ENCODE measurements around the gene SRI. TPM values are rescaled to one million over a fixed set of nuclear protein-coding genes. Genes with fewer than 3 reads are reported as not detected.

Gene SRI
- polyA plus RNA-seq, 1 donor (not counting 4 experiments of a cell fraction or from before 2014, with no cell fraction given), result 206 TPM

- Histone ChIP-seq H3K4me3 (ENCODE audit: control insufficient read depth in 2 of 3, extremely low read depth in 1 of 3, insufficient read depth in 2 of 3, low read depth in 1 of 3, low read length in 3 of 3) (no peak overlapping the region), H3K36me3 (ENCODE audit: control insufficient read depth in 2 of 2, extremely low read depth in 1 of 2, insufficient read depth in 2 of 2, low read length in 2 of 2) (peaks cover 22 to 27% of the 10 kb centered on the region in 2 experiments), H3K27me3 (ENCODE audit: control insufficient read depth, extremely low read depth, insufficient read depth, low read length) (no peaks in the 10 kb centered on the region), H3K4me1 (ENCODE audit: control insufficient read depth, extremely low read depth, insufficient read depth, low read length) (no peaks in the 10 kb centered on the region), H3K27ac (ENCODE audit: control insufficient read depth, insufficient read depth, low read length) (no peak overlapping the region), H4K20me1 (ENCODE audit: control insufficient read depth, extremely low read depth, insufficient read depth, low read length) (no peaks in the 10 kb centered on the region), H3K4me2 (ENCODE audit: control insufficient read depth, extremely low read depth, insufficient read depth, low read depth, low read length) (no peak overlapping the region), H3K9me1 (ENCODE audit: control insufficient read depth, extremely low read depth, insufficient read depth, low read length) (no peaks in the 10 kb centered on the region), H3K9me3 (ENCODE audit: control insufficient read depth, low read depth, low read length) (no peaks in the 10 kb centered on the region), H2AFZ (ENCODE audit: control insufficient read depth, low read length) (no peak overlapping the region), H3K9ac (ENCODE audit: control insufficient read depth, extremely low read depth, insufficient read depth, low read length) (no peak overlapping the region), H3K79me2 (ENCODE audit: control insufficient read depth, insufficient read depth, low read length) (peaks cover 8% of the 10 kb centered on the region)
- dilution Hi-C loops (cut with MboI; ENCODE audit: extremely low pct_ligation_motif_present, low sequenced_read_pairs), result no loop called here
- DNase-seq (ENCODE audit: low read depth, low spot score) (no peak), FAIRE-seq (no peak)
- TF ChIP-seq EZH2 (IDR thresholded peaks at IDR 0.05; ENCODE audit: low read length), result no peak
- no peak for TF ChIP-seq CTCF (optimal IDR thresholded peaks at IDR 0.05 in 1 of 3, IDR thresholded peaks at IDR 0.05 in 1 of 3, conservative IDR thresholded peaks at IDR 0.05 in 1 of 3; ENCODE audit: extremely low read depth in 1 of 3, insufficient read depth in 2 of 3, low read length in 3 of 3)
These were observed 11.3 kb downstream of the SRI start for GRCh38 chr7:88208521-88208920.

DNA sequence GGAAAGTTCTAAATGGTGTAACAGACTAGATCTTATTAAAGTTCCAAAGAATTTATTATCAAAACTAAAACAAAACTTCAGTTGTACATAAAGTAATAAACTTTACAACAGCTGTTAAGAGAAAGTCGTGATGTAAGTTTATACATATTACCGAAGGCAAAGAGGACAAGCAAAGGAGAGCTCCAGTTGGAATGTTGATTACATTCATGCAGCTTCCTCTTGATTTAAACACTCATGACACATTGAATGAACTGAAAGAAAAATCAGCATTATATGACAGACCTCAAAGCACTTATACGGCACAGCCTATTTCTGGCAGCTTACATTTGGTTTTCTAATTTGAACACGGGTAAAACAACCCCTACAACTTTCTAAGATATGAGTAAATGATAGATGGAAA, 13.6 kb downstream of the SRI start:
- DNase-seq (ENCODE audit: low read depth, low spot score) (no peak), FAIRE-seq (no peak)
- no peaks in the 10 kb centered on the region for H3K79me2 ChIP-seq (ENCODE audit: control insufficient read depth, insufficient read depth, low read length)
- H2AFZ ChIP-seq (ENCODE audit: control insufficient read depth, low read length), result no peak overlapping the region
- peaks cover 15 to 24% of the 10 kb centered on the region in 2 experiments for H3K36me3 ChIP-seq (ENCODE audit: control insufficient read depth in 2 of 2, extremely low read depth in 1 of 2, insufficient read depth in 2 of 2, low read length in 2 of 2)
- no peak overlapping the region for H3K27ac ChIP-seq (ENCODE audit: control insufficient read depth, insufficient read depth, low read length)
- no peaks in the 10 kb centered on the region for H3K27me3 ChIP-seq (ENCODE audit: control insufficient read depth, extremely low read depth, insufficient read depth, low read length)
- no peaks in the 10 kb centered on the region for H3K9me3 ChIP-seq (ENCODE audit: control insufficient read depth, low read depth, low read length)
- H3K9ac ChIP-seq (ENCODE audit: control insufficient read depth, extremely low read depth, insufficient read depth, low read length), result no peak overlapping the region
- no peak overlapping the region for H3K4me2 ChIP-seq (ENCODE audit: control insufficient read depth, extremely low read depth, insufficient read depth, low read depth, low read length)
- H3K9me1 ChIP-seq (ENCODE audit: control insufficient read depth, extremely low read depth, insufficient read depth, low read length), result no peaks in the 10 kb centered on the region
- H4K20me1 ChIP-seq (ENCODE audit: control insufficient read depth, extremely low read depth, insufficient read depth, low read length), result no peaks in the 10 kb centered on the region
- H3K4me3 ChIP-seq (ENCODE audit: control insufficient read depth in 2 of 3, extremely low read depth in 1 of 3, insufficient read depth in 2 of 3, low read depth in 1 of 3, low read length in 3 of 3), result no peak overlapping the region
- TF ChIP-seq CTCF (optimal IDR thresholded peaks at IDR 0.05 in 1 of 3, IDR thresholded peaks at IDR 0.05 in 1 of 3, conservative IDR thresholded peaks at IDR 0.05 in 1 of 3; ENCODE audit: extremely low read depth in 1 of 3, insufficient read depth in 2 of 3, low read length in 3 of 3) (no peak), EZH2 (IDR thresholded peaks at IDR 0.05; ENCODE audit: low read length) (no peak)
- dilution Hi-C loops (cut with MboI; ENCODE audit: extremely low pct_ligation_motif_present, low sequenced_read_pairs), result no loop called here
- no peaks in the 10 kb centered on the region for H3K4me1 ChIP-seq (ENCODE audit: control insufficient read depth, extremely low read depth, insufficient read depth, low read length)
